ENCODE results near the gene RAD51AP1. TPM values are rescaled to one million over a fixed set of nuclear protein-coding genes. Genes with fewer than 3 reads are reported as not detected.
A peak's percentile ranks its signal among the peaks of the same experiment; 100 is the strongest.

The RAD51AP1 gene
- polyA plus RNA-seq, 1 donor: 44.4 TPM

DNA sequence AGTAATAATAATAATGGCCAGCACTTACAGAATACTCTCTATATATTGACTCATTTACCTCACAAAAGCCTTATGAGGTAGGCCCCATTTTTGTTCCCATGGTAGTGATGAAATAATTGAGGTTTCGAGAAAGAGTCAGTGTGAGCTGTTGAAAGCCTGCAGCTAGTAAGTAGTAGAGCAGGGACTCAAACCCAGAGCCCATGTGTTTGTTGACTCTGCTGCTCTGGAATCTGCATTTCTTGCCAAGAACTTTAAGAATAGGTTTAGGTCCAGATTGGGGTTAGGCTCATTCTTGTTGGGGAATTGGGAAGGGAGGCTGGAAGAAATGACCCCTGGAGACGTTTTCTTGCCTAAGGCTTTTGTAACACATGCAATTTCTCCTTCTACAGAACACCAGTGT lies 51.3 kb downstream of the RAD51AP1 start:
- DNase-seq: no peak

DNA sequence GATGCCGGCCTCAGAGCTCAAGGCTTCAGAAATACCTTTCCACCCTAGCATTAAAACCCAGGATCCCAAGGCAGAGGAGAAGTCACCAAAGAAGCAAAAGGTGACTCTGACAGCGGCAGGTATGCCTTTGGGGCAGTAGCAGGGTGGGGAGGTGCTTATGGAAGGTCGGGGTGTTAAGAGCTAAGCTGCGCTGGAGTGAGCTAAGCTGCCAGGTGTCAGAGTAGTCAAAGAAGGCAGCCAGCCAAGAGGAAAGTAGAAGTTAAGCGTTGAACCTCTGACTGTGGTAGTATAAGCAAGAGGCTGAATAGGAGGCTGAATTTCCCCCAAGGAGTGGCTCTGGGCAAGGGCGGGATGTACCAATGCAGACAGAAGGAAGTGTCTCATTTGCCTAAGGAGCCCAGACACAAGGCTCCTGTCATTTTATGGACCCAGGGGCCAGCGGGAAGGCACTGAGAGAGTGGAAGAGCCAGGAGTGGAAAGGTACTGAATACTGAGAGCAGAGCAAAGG lies 52.5 kb downstream of the RAD51AP1 start:
- DNase-seq: no peak

GRCh38 chr12:4595881-4596280 lies 57.2 kb downstream of the RAD51AP1 start:
- no peak for DNase-seq

- DNase-seq: no peak
Observed at GRCh38 chr12:4603421-4603820, 64.7 kb downstream of the RAD51AP1 start.

GRCh38 chr12:4603946-4604345 lies 65.3 kb downstream of the RAD51AP1 start:
- no peak for DNase-seq

GRCh38 chr12:4604684-4605193 lies 66.0 kb downstream of the RAD51AP1 start:
- DNase-seq: peak; percentile 85

- no peak for DNase-seq
Observed at GRCh38 chr12:4607056-4607455, 68.4 kb downstream of the RAD51AP1 start.

DNA sequence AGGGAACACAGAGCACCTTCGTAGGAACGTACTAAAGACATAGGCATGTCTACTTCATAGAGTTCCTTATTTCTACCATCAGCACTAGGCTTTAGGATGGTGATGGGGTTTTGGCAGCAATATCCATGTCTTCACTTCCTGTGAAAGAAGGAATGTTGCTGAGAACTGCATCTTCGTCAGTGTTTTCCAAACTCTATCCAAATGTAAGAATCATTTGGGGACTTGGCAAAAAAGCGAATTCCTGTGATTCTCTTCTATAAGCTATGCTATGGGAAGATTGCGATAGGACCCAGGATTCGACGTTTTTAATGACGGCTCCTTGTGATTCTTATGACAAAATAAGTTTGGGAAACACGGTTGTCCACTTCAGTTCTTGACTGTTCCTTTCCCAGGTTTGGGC lies 70.4 kb downstream of the RAD51AP1 start:
- no peak for DNase-seq

Other genes with a start within 250 kb of the RAD51AP1 start
- gene TIGAR, start 217.7 kb upstream of the RAD51AP1 start, polyA plus RNA-seq (ENCODE audit: insufficient read length): 15.2 TPM
- 0.05 TPM for gene FGF23, start 159.2 kb upstream of the RAD51AP1 start, polyA plus RNA-seq (ENCODE audit: insufficient read length)
- not detected for gene FGF6, start 93.1 kb upstream of the RAD51AP1 start, polyA plus RNA-seq (ENCODE audit: insufficient read length)
- gene DYRK4, start 23.3 kb downstream of the RAD51AP1 start, polyA plus RNA-seq (ENCODE audit: insufficient read length): 47.5 TPM
- gene AKAP3, start 110.2 kb downstream of the RAD51AP1 start, polyA plus RNA-seq (ENCODE audit: insufficient read length): 2.6 TPM
- gene NDUFA9, start 110.2 kb downstream of the RAD51AP1 start, polyA plus RNA-seq (ENCODE audit: insufficient read length): 119 TPM
- gene GALNT8, start 181.5 kb downstream of the RAD51AP1 start, polyA plus RNA-seq (ENCODE audit: insufficient read length): 4.3 TPM